Subcutaneous abdominal adipose tissue (tissue), 5 donors: ENCODE measurements around the gene SH3BGR.

Experiments
- H3K27ac ChIP-seq: one replicate; pipeline ENCODE4 v1.7.0; 2013; ENCODE audit warnings: low read depth, mild to moderate bottlenecking, inconsistent platforms, low read length, moderate library complexity
- H3K27me3 ChIP-seq, 5 donors: one replicate each; pipeline ENCODE4 v1.7.0; 2013; ENCODE audit warnings: low read length in 5 of 5, inconsistent platforms in 1 of 5; ENCODE audit not compliant: control insufficient read depth in 5 of 5, insufficient read depth in 4 of 5
- H3K36me3 ChIP-seq, 5 donors: one replicate each; pipeline ENCODE4 v1.7.0; 2013; ENCODE audit warnings: low read length in 5 of 5; ENCODE audit not compliant: control insufficient read depth in 5 of 5, insufficient read depth in 5 of 5
- H3K4me1 ChIP-seq, 5 donors: one replicate each; pipeline ENCODE4 v1.7.0; 2013; ENCODE audit warnings: low read length in 5 of 5, mild to moderate bottlenecking in 3 of 5, moderate library complexity in 1 of 5; ENCODE audit not compliant: control insufficient read depth in 5 of 5, insufficient read depth in 5 of 5
- H3K4me3 ChIP-seq, 5 donors: one replicate each; pipeline ENCODE4 v1.7.0; 2013; ENCODE audit warnings: low read length in 5 of 5, low read depth in 1 of 5
- H3K9ac ChIP-seq, 5 donors: one replicate each; pipeline ENCODE4 v1.7.0; 2013; ENCODE audit warnings: low read length in 5 of 5, mild to moderate bottlenecking in 4 of 5, moderate library complexity in 3 of 5
- H3K9me3 ChIP-seq, 5 donors: one replicate each; pipeline ENCODE4 v1.7.0; 2013; ENCODE audit warnings: low read length in 5 of 5; ENCODE audit not compliant: control insufficient read depth in 5 of 5
- donor health status: healthy.
- donor health status: healthy.
- donor health status: healthy.
- donor health status: healthy.
- donor health status: healthy.

Gene SH3BGR

DNA sequence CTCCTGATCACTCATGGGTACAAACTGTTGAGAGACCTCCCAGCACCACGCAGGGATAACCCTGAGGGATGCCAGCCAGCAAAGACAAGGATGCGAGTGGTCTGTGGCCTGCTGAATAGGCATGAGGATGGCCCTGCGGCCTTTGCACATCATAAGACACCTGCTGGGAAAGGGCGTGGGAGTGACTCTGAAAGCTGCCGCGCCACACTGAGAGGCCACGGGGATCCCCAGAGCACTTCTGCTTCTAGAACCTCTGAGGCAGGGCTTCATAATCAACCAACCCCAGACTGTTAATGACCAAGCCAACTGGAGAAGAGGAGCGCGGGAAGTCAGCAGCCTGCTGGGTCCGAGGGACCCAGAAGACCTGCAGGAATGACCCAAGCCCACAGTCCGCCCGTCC lies 73.8 kb downstream of the SH3BGR start:
- no peak overlapping the region for H3K9ac ChIP-seq
- H3K27me3 ChIP-seq: peaks cover 0 to 7% (median 4%) of the 10 kb centered on the region in 5 donors
- no peak overlapping the region for H3K27ac ChIP-seq
- no peaks in the 10 kb centered on the region for H3K36me3 ChIP-seq
- no peaks in the 10 kb centered on the region for H3K9me3 ChIP-seq
- H3K4me1 ChIP-seq: peaks cover 3 to 44% (median 24%) of the 10 kb centered on the region in 5 donors
- H3K4me3 ChIP-seq: no peak overlapping the region

GRCh38 chr21:39527067-39527595 lies 75.4 kb downstream of the SH3BGR start:
- Histone ChIP-seq H3K27ac (no peak overlapping the region), H3K4me3 (no peak overlapping the region), H3K27me3 (peaks cover 0 to 7% (median 4%) of the 10 kb centered on the region in 5 donors), H3K36me3 (no peaks in the 10 kb centered on the region), H3K9ac (no peak overlapping the region), H3K9me3 (no peaks in the 10 kb centered on the region), H3K4me1 (peaks cover 3 to 44% (median 24%) of the 10 kb centered on the region in 5 donors)

DNA sequence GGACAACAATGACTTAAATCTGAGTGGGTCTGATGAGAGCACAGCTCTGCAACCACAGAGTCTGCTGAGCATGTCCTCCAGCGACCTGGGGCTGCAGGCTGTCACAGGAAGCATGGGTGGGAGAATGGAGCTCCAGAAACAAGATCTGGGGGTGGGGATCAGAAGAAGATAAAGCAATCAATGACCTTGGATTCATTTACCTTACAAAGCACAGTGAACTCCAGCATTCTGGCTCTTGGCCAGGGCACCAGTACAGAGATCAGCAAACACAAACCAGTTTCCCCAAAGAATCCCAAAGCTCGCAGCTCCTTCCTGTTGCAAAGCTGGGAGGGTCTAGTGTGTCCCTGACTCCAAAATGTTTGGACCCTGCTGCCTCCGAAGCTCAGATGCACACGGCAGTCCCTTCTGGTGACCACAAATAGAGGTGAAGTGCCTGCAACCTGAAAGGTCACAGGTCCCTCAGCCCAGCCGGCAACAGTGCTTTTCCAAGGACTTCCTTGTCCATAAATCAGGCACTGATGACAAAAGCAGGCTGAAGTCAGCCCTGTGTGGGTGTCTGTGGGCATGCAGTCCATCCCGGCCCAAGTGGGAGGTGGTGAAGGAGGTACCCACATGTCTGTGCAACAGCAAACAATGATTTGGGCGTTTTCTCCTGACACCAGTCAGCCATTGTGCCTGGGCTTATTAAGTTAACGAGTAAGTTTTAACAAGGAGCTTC lies 76.1 kb downstream of the SH3BGR start:
- Histone ChIP-seq H3K4me1 (peaks cover 3 to 44% (median 24%) of the 10 kb centered on the region in 5 donors), H3K9me3 (no peaks in the 10 kb centered on the region), H3K36me3 (no peaks in the 10 kb centered on the region), H3K27ac (no peak overlapping the region), H3K4me3 (peak overlapping the region in 2 of 5 donors; percentile 12 to 28), H3K9ac (no peak overlapping the region), H3K27me3 (peaks cover 0 to 7% (median 4%) of the 10 kb centered on the region in 5 donors)

DNA sequence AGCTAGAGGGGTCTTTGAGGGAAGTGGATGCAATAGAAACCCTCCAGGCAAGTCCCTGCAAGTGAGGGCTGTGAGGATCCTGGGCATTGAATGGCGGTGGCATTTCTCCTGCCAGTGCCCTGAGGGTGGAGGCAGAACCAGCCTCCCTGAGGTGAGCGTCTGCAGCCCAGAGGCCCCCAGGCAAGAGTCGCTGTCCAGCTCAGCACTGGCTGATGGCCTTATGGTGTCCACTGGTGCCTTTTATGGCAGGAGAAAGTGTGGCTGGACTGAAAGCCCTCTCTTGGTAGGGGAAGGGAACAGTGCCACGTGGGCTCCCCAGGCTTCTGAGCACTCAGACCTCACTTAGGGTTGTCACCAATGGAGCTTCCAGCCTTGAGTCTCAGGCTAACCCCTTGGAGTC lies 77.3 kb downstream of the SH3BGR start:
- H3K9me3 ChIP-seq: no peaks in the 10 kb centered on the region
- H3K9ac ChIP-seq: no peak overlapping the region
- H3K4me1 ChIP-seq: peaks cover 0 to 37% (median 19%) of the 10 kb centered on the region in 5 donors
- H3K27ac ChIP-seq: no peak overlapping the region
- no peak overlapping the region for H3K4me3 ChIP-seq
- peaks cover 0 to 7% (median 4%) of the 10 kb centered on the region in 5 donors for H3K27me3 ChIP-seq
- no peaks in the 10 kb centered on the region for H3K36me3 ChIP-seq

DNA sequence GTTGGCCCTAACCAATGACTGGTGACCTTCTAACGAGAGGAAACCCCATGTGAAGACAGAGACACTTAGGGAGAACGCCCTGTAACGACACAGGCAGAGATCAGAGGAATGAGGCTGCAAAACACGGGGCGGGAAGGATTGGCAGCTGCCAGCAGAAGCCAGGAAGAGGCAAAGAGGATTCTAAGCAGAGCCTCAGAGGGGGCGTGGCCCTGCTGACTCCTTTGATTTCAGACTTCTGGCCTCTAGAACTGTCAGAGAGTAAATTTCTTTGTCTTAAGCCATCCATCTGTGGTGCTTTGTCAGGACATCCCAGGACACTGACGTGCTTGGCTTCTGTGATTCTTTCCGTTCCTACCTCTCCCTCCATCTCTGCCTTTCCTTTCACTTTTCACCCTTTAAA lies 79.3 kb downstream of the SH3BGR start:
- Histone ChIP-seq H3K9me3 (no peaks in the 10 kb centered on the region), H3K4me1 (peaks cover 0 to 23% (median 10%) of the 10 kb centered on the region in 5 donors), H3K27me3 (peaks cover 0 to 7% (median 4%) of the 10 kb centered on the region in 5 donors), H3K4me3 (no peak overlapping the region), H3K36me3 (no peaks in the 10 kb centered on the region), H3K27ac (no peak overlapping the region), H3K9ac (no peak overlapping the region)

GRCh38 chr21:39531840-39532239 lies 80.1 kb downstream of the SH3BGR start:
- H3K27ac ChIP-seq: no peak overlapping the region
- no peak overlapping the region for H3K9ac ChIP-seq
- H3K4me3 ChIP-seq: no peak overlapping the region
- H3K9me3 ChIP-seq: no peaks in the 10 kb centered on the region
- H3K36me3 ChIP-seq: no peaks in the 10 kb centered on the region
- peaks cover 0 to 7% (median 4%) of the 10 kb centered on the region in 5 donors for H3K27me3 ChIP-seq
- H3K4me1 ChIP-seq: peaks cover 0 to 22% (median 10%) of the 10 kb centered on the region in 5 donors

DNA sequence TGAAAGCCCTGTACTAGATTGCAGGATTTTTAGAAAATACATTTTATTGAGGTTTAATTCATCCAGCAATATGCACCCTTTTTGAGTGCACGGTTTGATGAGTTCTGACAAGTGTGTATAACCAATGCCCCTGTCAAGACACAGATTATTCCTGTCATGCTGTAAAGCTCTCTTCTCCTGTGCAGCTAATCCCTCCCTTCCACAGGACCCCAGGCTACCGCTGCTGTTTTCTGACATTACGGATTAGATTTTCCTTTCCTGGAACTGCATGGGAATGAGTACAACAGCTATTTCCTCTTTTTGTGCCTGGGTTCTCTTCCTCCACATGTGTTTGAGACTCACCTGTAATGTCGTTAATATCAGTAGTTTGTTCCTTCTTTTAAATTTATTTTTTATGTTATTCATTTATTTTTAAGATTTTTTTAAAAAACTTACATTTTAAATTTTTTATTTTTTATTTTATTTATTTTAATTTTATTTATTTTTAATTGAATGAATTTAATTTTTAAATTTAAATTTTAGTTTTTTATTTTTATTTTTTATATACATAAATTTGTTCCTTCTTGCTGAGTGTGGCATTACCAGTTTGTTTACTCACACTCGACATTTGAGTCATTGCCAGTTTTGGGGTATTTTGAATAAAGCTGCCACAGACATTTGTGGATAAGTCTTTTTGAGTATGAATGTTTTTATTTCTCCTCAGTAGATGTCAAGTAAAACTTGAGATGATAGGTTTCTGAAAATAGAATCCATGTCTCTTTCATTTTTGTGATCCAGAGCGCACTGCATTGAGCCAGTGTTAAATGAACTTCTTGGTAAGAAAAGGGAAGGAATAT lies 82.0 kb downstream of the SH3BGR start:
- no peak overlapping the region for H3K27ac ChIP-seq
- peaks cover 0 to 3% (median 0%) of the 10 kb centered on the region in 5 donors for H3K4me1 ChIP-seq
- no peak overlapping the region for H3K4me3 ChIP-seq
- no peaks in the 10 kb centered on the region for H3K36me3 ChIP-seq
- H3K9ac ChIP-seq: no peak overlapping the region
- no peaks in the 10 kb centered on the region for H3K9me3 ChIP-seq
- H3K27me3 ChIP-seq: peaks cover 0 to 3% (median 0%) of the 10 kb centered on the region in 5 donors

DNA sequence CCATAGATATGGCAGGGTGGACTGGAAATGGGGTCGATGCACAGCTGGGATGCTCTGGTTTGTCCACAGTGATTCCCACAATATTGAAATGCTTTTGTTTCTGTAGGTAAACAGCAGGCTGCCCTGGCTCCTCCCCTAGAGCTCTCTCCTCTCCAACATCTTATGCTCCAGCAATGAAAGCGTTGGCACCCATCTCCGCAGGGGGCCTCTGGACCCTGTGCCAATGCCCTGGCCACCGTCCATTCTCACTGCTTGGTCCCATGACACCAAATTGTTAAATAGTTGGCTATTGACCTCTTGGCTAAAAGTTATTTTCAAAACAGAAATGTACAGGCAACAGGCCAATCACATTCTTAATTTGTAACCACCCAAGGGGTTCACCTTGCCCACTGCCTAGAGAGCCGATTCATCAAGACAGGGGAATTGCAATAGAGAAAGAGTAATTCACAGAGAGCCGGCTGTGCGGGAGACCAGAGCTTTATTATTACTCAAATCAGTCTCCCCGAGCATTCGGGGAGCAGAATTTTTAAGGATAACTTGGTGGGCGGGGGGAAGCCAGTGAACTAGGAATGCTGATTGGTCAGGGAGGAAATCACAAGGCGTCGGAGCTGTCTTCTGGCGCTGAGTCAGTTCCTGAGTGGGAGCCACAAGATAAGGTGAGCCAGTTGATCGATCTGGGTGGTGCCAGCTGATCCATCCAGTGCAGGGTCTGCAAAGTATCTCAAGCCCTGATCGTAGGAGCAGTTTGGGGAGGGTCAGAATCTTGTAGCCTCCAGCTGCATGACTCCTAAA lies 84.1 kb downstream of the SH3BGR start:
- no peak overlapping the region for H3K9ac ChIP-seq
- H3K27me3 ChIP-seq: no peaks in the 10 kb centered on the region
- H3K27ac ChIP-seq: no peak overlapping the region
- H3K4me1 ChIP-seq: no peaks in the 10 kb centered on the region
- no peak overlapping the region for H3K4me3 ChIP-seq
- H3K9me3 ChIP-seq: no peaks in the 10 kb centered on the region
- H3K36me3 ChIP-seq: no peaks in the 10 kb centered on the region

DNA sequence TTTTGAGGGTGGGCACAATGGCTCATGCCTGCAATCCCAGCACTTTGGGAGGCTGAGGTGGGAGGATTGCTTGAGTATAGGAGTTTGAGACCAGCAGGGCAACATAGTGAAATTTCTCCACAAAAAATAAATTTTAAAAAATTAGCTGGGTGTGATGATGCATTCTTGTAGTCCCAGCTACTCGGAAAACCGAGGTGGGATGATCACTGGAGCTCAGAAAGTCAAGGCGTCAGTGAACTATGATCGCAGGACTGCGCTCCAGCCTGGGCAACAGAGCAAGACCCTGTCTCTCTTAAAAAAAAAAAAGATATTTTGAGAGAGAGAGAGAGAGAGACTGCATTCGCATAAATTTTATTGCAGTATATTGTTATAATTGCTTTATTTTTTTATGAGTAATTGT lies 85.1 kb downstream of the SH3BGR start:
- Histone ChIP-seq H3K27me3 (no peaks in the 10 kb centered on the region), H3K36me3 (no peaks in the 10 kb centered on the region), H3K27ac (no peak overlapping the region), H3K9me3 (no peaks in the 10 kb centered on the region), H3K4me3 (no peak overlapping the region), H3K4me1 (no peaks in the 10 kb centered on the region), H3K9ac (no peak overlapping the region)
